ENCODE results near the gene AGAP1. TPM values are rescaled to one million over a fixed set of nuclear protein-coding genes. Genes with fewer than 3 reads are reported as not detected.
A peak's percentile ranks its signal among the peaks of the same experiment; 100 is the strongest.

Gene AGAP1
- total RNA-seq, 1 experiment from 2014 or later = 25.8 TPM

GRCh38 chr2:235541838-235542549 lies 48.2 kb downstream of the AGAP1 start:
- no peak overlapping the region for H3K4ac ChIP-seq (ENCODE audit: low read depth, low read length)
- H3K18ac ChIP-seq (ENCODE audit: insufficient read length, low read depth, low read length) = no peak overlapping the region
- Mint-ChIP-seq H3K9me3 (no peaks in the 10 kb centered on the region), H3K27ac (peak overlapping the region in 2 of 3 experiments; percentile 22 to 86; a peak in 2 of 7 replicates), H3K4me1 (peaks cover 39 to 47% of the 10 kb centered on the region in 2 experiments), H3K27me3 (ENCODE audit: low read depth) (no peaks in the 10 kb centered on the region), H3K4me3 (no peak overlapping the region; a peak in 2 of 5 replicates), H3K36me3 (ENCODE audit: insufficient read depth in 1 of 3, low read depth in 3 of 3) (no peaks in the 10 kb centered on the region; a peak in 1 of 7 replicates)
- no peak overlapping the region for H3K9ac ChIP-seq (ENCODE audit: extremely low read depth, insufficient read length, low read length)
- H3T11ph ChIP-seq (ENCODE audit: low read length) = no peak overlapping the region
- peaks cover 6% of the 10 kb centered on the region for H3K79me1 ChIP-seq (ENCODE audit: insufficient read depth, low read depth, low read length, poor library complexity, severe bottlenecking)
- H3K4me2 ChIP-seq (ENCODE audit: insufficient read depth, insufficient read length, low read length) = no peak overlapping the region
- H3K56ac ChIP-seq (ENCODE audit: insufficient read length, low read depth, low read length) = no peak overlapping the region
- no peak for DNase-seq
- no peaks in the 10 kb centered on the region for H3K27me3 ChIP-seq (ENCODE audit: insufficient read depth, low read length)
- H4K20me1 ChIP-seq (ENCODE audit: control insufficient read depth, insufficient read depth, insufficient read length) = no peaks in the 10 kb centered on the region
- no peaks in the 10 kb centered on the region for H3K9me3 ChIP-seq (ENCODE audit: control insufficient read depth, low read depth, low read length)
- no peak overlapping the region for H4K5ac ChIP-seq (ENCODE audit: insufficient read length, low read depth, low read length)
- H2BK20ac ChIP-seq (ENCODE audit: low read depth, low read length, poor library complexity, severe bottlenecking) = no peak overlapping the region
- peaks cover 12% of the 10 kb centered on the region; the same call in 1 of the 2 replicates for H3K79me2 ChIP-seq (ENCODE audit: insufficient read depth, low read length)
- H2AFZ ChIP-seq (ENCODE audit: low read length) = no peak overlapping the region
- H3K4me1 ChIP-seq (ENCODE audit: insufficient read depth, low read length) = peaks cover 8% of the 10 kb centered on the region; the same call in 1 of the 2 replicates
- H3K14ac ChIP-seq (ENCODE audit: insufficient read depth, low read length) = no peak overlapping the region
- H3K27ac ChIP-seq (ENCODE audit: insufficient read length, low read depth, low read length) = no peak overlapping the region
- no peak overlapping the region for H4K91ac ChIP-seq (ENCODE audit: insufficient read length, low read depth, low read length)
- H4K8ac ChIP-seq (replicated peaks; ENCODE audit: insufficient read length, low read depth, low read length) = no peak overlapping the region
- H2BK12ac ChIP-seq (ENCODE audit: insufficient read length, low read depth, low read length) = no peak overlapping the region
- H2AK5ac ChIP-seq (ENCODE audit: insufficient read length, low read length) = no peak overlapping the region
- no peak overlapping the region for H3K23ac ChIP-seq (ENCODE audit: insufficient read length, low read depth, low read length)
- H2BK120ac ChIP-seq (ENCODE audit: low read depth, low read length, poor library complexity, severe bottlenecking) = no peak overlapping the region
- no peak for TF ChIP-seq CTCF (conservative IDR thresholded peaks at IDR 0.05)
- no peaks in the 10 kb centered on the region for H3K23me2 ChIP-seq (ENCODE audit: insufficient read length, low read depth, low read length, poor library complexity, severe bottlenecking)
- no peak overlapping the region for H2BK15ac ChIP-seq (ENCODE audit: low read depth, low read length)
- H2BK5ac ChIP-seq (ENCODE audit: insufficient read length, low read length) = no peak overlapping the region
- WGBS (ENCODE audit: extremely low coverage, insufficient read length, low lambda C conversion rate) = no CpG with 5 or more reads among the region's 11 CpGs

Data from H9 (cell line).